ENCODE measurements around the gene CIB4.

GRCh38 chr2:26563686-26564085, 77.5 kb downstream of the CIB4 start:
- TF ChIP-seq CTCF (IDR thresholded peaks at IDR 0.05) = no peak
- no peak for TF ChIP-seq POLR2AphosphoS5 (IDR thresholded peaks at IDR 0.05; ENCODE audit: insufficient read depth in 1 of 2, low read depth in 1 of 2)

All from vagina (tissue), 2 donors.